ENCODE results near the gene BCL2L14. TPM values are rescaled to one million over a fixed set of nuclear protein-coding genes. Genes with fewer than 3 reads are reported as not detected.
"Not testable (repeated sequence)": the region's sequence is repeated elsewhere in the genome, so short reads cannot be mapped to it uniquely, and the experiment has no call there.

Gene BCL2L14
- total and polyA plus RNA-seq, 2 donors: 3.0 to 11.4 TPM

DNA sequence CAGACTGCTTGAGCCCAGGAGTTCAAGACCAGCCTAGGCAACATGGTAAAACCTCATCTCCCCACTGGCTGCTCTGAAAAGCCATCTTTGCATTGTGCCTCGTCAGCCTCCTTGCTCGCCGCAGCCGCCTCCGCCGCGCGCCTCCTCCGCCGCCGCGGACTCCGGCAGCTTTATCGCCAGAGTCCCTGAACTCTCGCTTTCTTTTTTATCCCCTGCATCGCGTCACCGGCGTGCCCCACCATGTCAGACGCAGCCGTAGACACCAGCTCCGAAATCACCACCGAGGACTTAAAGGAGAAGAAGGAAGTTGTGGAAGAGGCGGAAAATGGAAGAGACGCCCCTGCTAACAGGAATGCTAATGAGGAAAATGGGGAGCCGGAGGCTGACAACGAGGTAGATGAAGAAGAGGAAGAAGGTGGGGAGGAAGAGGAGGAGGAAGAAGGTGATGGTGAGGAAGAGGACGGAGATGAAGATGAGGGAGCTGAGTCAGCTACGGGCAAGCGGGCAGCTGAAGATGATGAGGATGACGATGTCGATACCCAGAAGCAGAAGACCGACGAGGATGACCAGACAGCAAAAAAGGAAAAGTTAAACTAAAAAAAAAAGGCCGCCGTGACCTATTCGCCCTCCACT, 40.3 kb downstream of the BCL2L14 start:
- H3K27ac ChIP-seq (ENCODE audit: low read depth in 1 of 2, low read length in 1 of 2); H3K4me1 ChIP-seq (ENCODE audit: control insufficient read depth in 2 of 2, insufficient read depth in 2 of 2, low read length in 2 of 2); H3K27me3 ChIP-seq (ENCODE audit: control insufficient read depth in 2 of 2, insufficient read depth in 1 of 2, low read length in 1 of 2); H3K36me3 ChIP-seq (ENCODE audit: control insufficient read depth in 2 of 2, insufficient read depth in 2 of 2, low read length in 1 of 2); H3K4me3 ChIP-seq (ENCODE audit: low read length in 2 of 2): not testable (repeated sequence)
- H3K9me3 ChIP-seq (ENCODE audit: control insufficient read depth in 2 of 2, insufficient read depth in 1 of 2, low read length in 1 of 2): peaks cover 0 to 10% of the 10 kb centered on the region in 2 donors
- 83% methylated on average over 32 of the region's 37 CpGs for WGBS
- peak in 1 of 9 donors; percentile 16 for DNase-seq (ENCODE audit: low read depth in 6 of 9, low spot score in 9 of 9)

GRCh38 chr12:12115514-12115913, 44.8 kb downstream of the BCL2L14 start:
- WGBS: 98% methylated on average over 4 of the region's 4 CpGs
- H3K4me3 ChIP-seq (ENCODE audit: low read length in 2 of 2): no peak overlapping the region
- no peaks in the 10 kb centered on the region for H3K27me3 ChIP-seq (ENCODE audit: control insufficient read depth in 2 of 2, insufficient read depth in 1 of 2, low read length in 1 of 2)
- no peak for DNase-seq (ENCODE audit: low read depth in 6 of 9, low spot score in 9 of 9)
- no peaks in the 10 kb centered on the region for H3K4me1 ChIP-seq (ENCODE audit: control insufficient read depth in 2 of 2, insufficient read depth in 2 of 2, low read length in 2 of 2)
- H3K36me3 ChIP-seq (ENCODE audit: control insufficient read depth in 2 of 2, insufficient read depth in 2 of 2, low read length in 1 of 2): peaks cover 0 to 4% of the 10 kb centered on the region in 2 donors
- no peak overlapping the region for H3K27ac ChIP-seq (ENCODE audit: low read depth in 1 of 2, low read length in 1 of 2)
- no peaks in the 10 kb centered on the region for H3K9me3 ChIP-seq (ENCODE audit: control insufficient read depth in 2 of 2, insufficient read depth in 1 of 2, low read length in 1 of 2)

- no peaks in the 10 kb centered on the region for H3K27me3 ChIP-seq (ENCODE audit: control insufficient read depth in 2 of 2, insufficient read depth in 1 of 2, low read length in 1 of 2)
- H3K27ac ChIP-seq (ENCODE audit: low read depth in 1 of 2, low read length in 1 of 2): no peak overlapping the region
- WGBS: 95% methylated on average over 2 of the region's 2 CpGs
- no peak for DNase-seq (ENCODE audit: low read depth in 6 of 9, low spot score in 9 of 9)
- H3K36me3 ChIP-seq (ENCODE audit: control insufficient read depth in 2 of 2, insufficient read depth in 2 of 2, low read length in 1 of 2): peaks cover 0 to 8% of the 10 kb centered on the region in 2 donors
- no peak overlapping the region for H3K4me3 ChIP-seq (ENCODE audit: low read length in 2 of 2)
- no peaks in the 10 kb centered on the region for H3K4me1 ChIP-seq (ENCODE audit: control insufficient read depth in 2 of 2, insufficient read depth in 2 of 2, low read length in 2 of 2)
- H3K9me3 ChIP-seq (ENCODE audit: control insufficient read depth in 2 of 2, insufficient read depth in 1 of 2, low read length in 1 of 2): no peaks in the 10 kb centered on the region
Observed at GRCh38 chr12:12116677-12117076, 45.9 kb downstream of the BCL2L14 start.

GRCh38 chr12:12121061-12121460, 50.3 kb downstream of the BCL2L14 start:
- peaks cover 0 to 16% of the 10 kb centered on the region in 2 donors for H3K36me3 ChIP-seq (ENCODE audit: control insufficient read depth in 2 of 2, insufficient read depth in 2 of 2, low read length in 1 of 2)

GRCh38 chr12:12123036-12123604, 52.4 kb downstream of the BCL2L14 start:
- Histone ChIP-seq H3K4me1 (ENCODE audit: control insufficient read depth in 2 of 2, insufficient read depth in 2 of 2, low read length in 2 of 2) (no peaks in the 10 kb centered on the region), H3K27me3 (ENCODE audit: control insufficient read depth in 2 of 2, insufficient read depth in 1 of 2, low read length in 1 of 2) (no peaks in the 10 kb centered on the region), H3K4me3 (ENCODE audit: low read length in 2 of 2) (no peak overlapping the region), H3K9me3 (ENCODE audit: control insufficient read depth in 2 of 2, insufficient read depth in 1 of 2, low read length in 1 of 2) (no peaks in the 10 kb centered on the region), H3K27ac (ENCODE audit: low read depth in 1 of 2, low read length in 1 of 2) (no peak overlapping the region), H3K36me3 (ENCODE audit: control insufficient read depth in 2 of 2, insufficient read depth in 2 of 2, low read length in 1 of 2) (peaks cover 0 to 23% of the 10 kb centered on the region in 2 donors)
- no peak for DNase-seq (ENCODE audit: low read depth in 6 of 9, low spot score in 9 of 9)
- 97% methylated on average over 3 of the region's 3 CpGs for WGBS

More at GRCh38 chr12:12121061-12121460, 50.3 kb downstream of the BCL2L14 start:
- 98% methylated on average over 5 of the region's 5 CpGs for WGBS
- Histone ChIP-seq H3K27me3 (ENCODE audit: control insufficient read depth in 2 of 2, insufficient read depth in 1 of 2, low read length in 1 of 2) (no peaks in the 10 kb centered on the region), H3K4me3 (ENCODE audit: low read length in 2 of 2) (no peak overlapping the region), H3K27ac (ENCODE audit: low read depth in 1 of 2, low read length in 1 of 2) (no peak overlapping the region), H3K4me1 (ENCODE audit: control insufficient read depth in 2 of 2, insufficient read depth in 2 of 2, low read length in 2 of 2) (no peaks in the 10 kb centered on the region), H3K9me3 (ENCODE audit: control insufficient read depth in 2 of 2, insufficient read depth in 1 of 2, low read length in 1 of 2) (no peaks in the 10 kb centered on the region)
- DNase-seq (ENCODE audit: low read depth in 6 of 9, low spot score in 9 of 9): no peak

- WGBS: 98% methylated on average over 4 of the region's 4 CpGs
- Histone ChIP-seq H3K9me3 (ENCODE audit: control insufficient read depth in 2 of 2, insufficient read depth in 1 of 2, low read length in 1 of 2) (no peaks in the 10 kb centered on the region), H3K4me3 (ENCODE audit: low read length in 2 of 2) (no peak overlapping the region), H3K27me3 (ENCODE audit: control insufficient read depth in 2 of 2, insufficient read depth in 1 of 2, low read length in 1 of 2) (no peaks in the 10 kb centered on the region), H3K4me1 (ENCODE audit: control insufficient read depth in 2 of 2, insufficient read depth in 2 of 2, low read length in 2 of 2) (no peaks in the 10 kb centered on the region), H3K36me3 (ENCODE audit: control insufficient read depth in 2 of 2, insufficient read depth in 2 of 2, low read length in 1 of 2) (peaks cover 0 to 15% of the 10 kb centered on the region in 2 donors), H3K27ac (ENCODE audit: low read depth in 1 of 2, low read length in 1 of 2) (no peak overlapping the region)
- no peak for DNase-seq (ENCODE audit: low read depth in 6 of 9, low spot score in 9 of 9)
Observed at GRCh38 chr12:12126551-12126950, 55.8 kb downstream of the BCL2L14 start.

DNA sequence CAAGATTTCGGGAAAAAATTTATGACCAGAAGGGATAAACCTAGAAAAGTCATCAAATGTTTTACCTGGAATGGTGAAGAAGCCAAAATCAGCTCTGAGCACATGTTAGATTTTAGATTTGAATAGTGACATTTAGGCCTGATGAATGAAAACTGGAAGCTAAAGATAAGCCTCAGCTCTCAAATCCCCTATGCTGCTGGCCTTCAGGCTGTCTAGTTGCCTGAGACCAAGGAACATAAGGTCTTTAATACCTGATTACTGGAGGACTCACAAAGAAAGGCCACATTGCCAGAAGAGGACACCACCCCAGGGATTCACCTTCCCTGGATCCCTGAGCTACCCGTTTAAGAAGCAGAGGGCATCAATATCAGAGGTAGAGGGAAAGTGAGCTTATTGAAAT, 56.6 kb downstream of the BCL2L14 start:
- Histone ChIP-seq H3K27me3 (ENCODE audit: control insufficient read depth in 2 of 2, insufficient read depth in 1 of 2, low read length in 1 of 2) (no peaks in the 10 kb centered on the region), H3K27ac (ENCODE audit: low read depth in 1 of 2, low read length in 1 of 2) (no peak overlapping the region), H3K4me3 (ENCODE audit: low read length in 2 of 2) (no peak overlapping the region), H3K9me3 (ENCODE audit: control insufficient read depth in 2 of 2, insufficient read depth in 1 of 2, low read length in 1 of 2) (no peaks in the 10 kb centered on the region), H3K36me3 (ENCODE audit: control insufficient read depth in 2 of 2, insufficient read depth in 2 of 2, low read length in 1 of 2) (peaks cover 0 to 17% of the 10 kb centered on the region in 2 donors), H3K4me1 (ENCODE audit: control insufficient read depth in 2 of 2, insufficient read depth in 2 of 2, low read length in 2 of 2) (no peaks in the 10 kb centered on the region)
- no peak for DNase-seq (ENCODE audit: low read depth in 6 of 9, low spot score in 9 of 9)
- 98% methylated on average over 2 of the region's 2 CpGs for WGBS

DNA sequence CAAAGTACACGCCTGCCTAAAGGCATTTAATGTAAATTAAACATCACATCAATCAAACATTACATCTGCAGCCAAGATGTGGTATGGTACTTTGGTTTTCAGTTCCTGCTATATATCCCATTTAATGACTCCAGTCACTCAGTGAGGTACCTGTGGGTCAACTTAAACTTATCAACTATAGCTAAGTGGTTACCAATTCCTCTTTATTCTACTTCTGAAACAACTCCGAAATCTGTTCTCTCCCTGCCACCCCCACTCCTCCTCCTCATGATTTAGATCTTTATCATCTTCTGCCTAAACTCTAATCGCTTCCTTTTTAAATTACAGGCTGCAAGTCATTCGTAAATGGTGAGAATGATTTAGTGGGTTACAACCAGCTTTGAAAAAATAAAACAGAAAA, 57.9 kb downstream of the BCL2L14 start:
- Histone ChIP-seq H3K27me3 (ENCODE audit: control insufficient read depth in 2 of 2, insufficient read depth in 1 of 2, low read length in 1 of 2) (no peaks in the 10 kb centered on the region), H3K4me3 (ENCODE audit: low read length in 2 of 2) (no peak overlapping the region), H3K9me3 (ENCODE audit: control insufficient read depth in 2 of 2, insufficient read depth in 1 of 2, low read length in 1 of 2) (no peaks in the 10 kb centered on the region), H3K4me1 (ENCODE audit: control insufficient read depth in 2 of 2, insufficient read depth in 2 of 2, low read length in 2 of 2) (no peaks in the 10 kb centered on the region), H3K36me3 (ENCODE audit: control insufficient read depth in 2 of 2, insufficient read depth in 2 of 2, low read length in 1 of 2) (peaks cover 0 to 17% of the 10 kb centered on the region in 2 donors), H3K27ac (ENCODE audit: low read depth in 1 of 2, low read length in 1 of 2) (no peak overlapping the region)
- 33% methylated on average over 4 of the region's 4 CpGs for WGBS
- DNase-seq (ENCODE audit: low read depth in 6 of 9, low spot score in 9 of 9): no peak

DNA sequence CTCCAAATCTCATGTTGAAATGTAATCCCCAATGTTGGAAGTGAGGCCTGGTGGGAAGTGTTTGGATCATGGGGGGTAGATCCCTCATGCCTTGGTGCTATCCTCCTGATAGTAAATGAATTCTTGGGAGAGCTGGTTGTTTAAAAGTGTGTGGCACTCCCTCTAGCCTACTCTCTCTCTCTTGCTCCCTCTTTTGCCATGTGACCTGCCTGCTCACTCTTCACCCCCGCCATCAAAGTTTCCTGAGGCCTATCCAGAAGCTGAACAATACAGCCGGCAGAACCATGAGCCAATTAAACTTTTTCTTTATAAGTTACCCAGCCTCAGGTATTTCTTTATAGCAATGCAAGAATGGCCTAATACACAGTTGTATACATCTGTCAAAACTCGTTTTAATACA, 62.5 kb downstream of the BCL2L14 start:
- 97% methylated on average over 3 of the region's 3 CpGs for WGBS
- H3K27ac ChIP-seq (ENCODE audit: low read depth in 1 of 2, low read length in 1 of 2): no peak overlapping the region
- H3K27me3 ChIP-seq (ENCODE audit: control insufficient read depth in 2 of 2, insufficient read depth in 1 of 2, low read length in 1 of 2): no peaks in the 10 kb centered on the region
- H3K9me3 ChIP-seq (ENCODE audit: control insufficient read depth in 2 of 2, insufficient read depth in 1 of 2, low read length in 1 of 2): no peaks in the 10 kb centered on the region
- no peak overlapping the region for H3K4me3 ChIP-seq (ENCODE audit: low read length in 2 of 2)
- H3K36me3 ChIP-seq (ENCODE audit: control insufficient read depth in 2 of 2, insufficient read depth in 2 of 2, low read length in 1 of 2): peaks cover 0 to 5% of the 10 kb centered on the region in 2 donors
- no peak for DNase-seq (ENCODE audit: low read depth in 6 of 9, low spot score in 9 of 9)
- H3K4me1 ChIP-seq (ENCODE audit: control insufficient read depth in 2 of 2, insufficient read depth in 2 of 2, low read length in 2 of 2): no peaks in the 10 kb centered on the region
